SK-N-SH (cell line): ENCODE data around the gene DBNL. TPM values are rescaled to one million over a fixed set of nuclear protein-coding genes. Genes with fewer than 3 reads are reported as not detected.

Experiments used
- CTCF ChIA-PET: fragments of 300-600, 350-600 bp; formaldehyde crosslinking; extraction: SDS; loops from one replicate; lab custom pipeline; 2021; lab: Yijun Ruan, JAX
- POLR2A ChIA-PET: fragments of 350-600 bp; sonication (Branson Sonifier 250); formaldehyde crosslinking; extraction: SDS; loops from one replicate; lab custom pipeline; 2020; ENCODE audit warnings: antibody characterized with exemption, inconsistent platforms; lab: Yijun Ruan, JAX
- DNase-seq: peaks from one replicate; pipeline ENCODE4 v3.0.0; 2012
- H2AFZ ChIP-seq: fragments of 200-600 bp; sonication (generic); 2 replicates; pipeline ENCODE4 v1.8.1; 2016; ENCODE audit warnings: antibody characterized with exemption, mild to moderate bottlenecking, low read depth
- H3F3A ChIP-seq: fragments of 200-600 bp; sonication (generic); replicated peaks from 2 replicates; pipeline ENCODE3; 2016; ENCODE audit warnings: antibody characterized with exemption, mild to moderate bottlenecking; ENCODE audit not compliant: insufficient read depth
- H3K27ac ChIP-seq, 2 experiments: fragments of 200-500 bp in 1 of 2; fragments of 200-600 bp in 1 of 2; sonication (Bioruptor generic) in 1 of 2; sonication (generic), shearing (Covaris generic) in 1 of 2; 2 replicates each; pipeline versions ENCODE4 v1.5.1 to v1.6.1; 2014 to 2016; ENCODE audit warnings: low read depth in 2 of 2, inconsistent platforms in 1 of 2, low read length in 1 of 2, mild to moderate bottlenecking in 1 of 2, mixed read lengths in 1 of 2
- H3K27me3 ChIP-seq: fragments of 200-600 bp; sonication (generic), shearing (Covaris generic); 2 replicates; pipeline ENCODE4 v1.6.1; 2016; ENCODE audit warnings: mixed run types; ENCODE audit not compliant: insufficient read depth
- H3K36me3 ChIP-seq, 2 experiments: fragments of 200-500 bp in 1 of 2; fragments of 200-600 bp in 1 of 2; sonication (Bioruptor generic) in 1 of 2; sonication (generic) in 1 of 2; replicated peaks in 1 of 2; 2 replicates each; pipeline versions ENCODE3 to v1.5.1; 2014 to 2016; ENCODE audit warnings: low read length in 1 of 2, mild to moderate bottlenecking in 1 of 2; ENCODE audit not compliant: insufficient read depth in 2 of 2, control insufficient read depth in 1 of 2
- H3K4me1 ChIP-seq, 2 experiments: fragments of 200-500 bp in 1 of 2; fragments of 200-600 bp in 1 of 2; sonication (Bioruptor generic) in 1 of 2; sonication (generic), shearing (Covaris generic) in 1 of 2; 2 replicates each; pipeline versions ENCODE4 v1.5.1 to v1.6.1; 2014 to 2016; ENCODE audit warnings: low read depth in 1 of 2, low read length in 1 of 2, mixed run types in 1 of 2; ENCODE audit not compliant: insufficient read depth in 2 of 2, control insufficient read depth in 1 of 2
- H3K4me2 ChIP-seq: fragments of 200-600 bp; sonication (generic), shearing (Covaris generic); 2 replicates; pipeline ENCODE4 v1.6.1; 2017; ENCODE audit warnings: mixed run types
- H3K4me3 ChIP-seq, 2 experiments: fragments of 200-500 bp in 1 of 2; fragments of 200-600 bp in 1 of 2; sonication (Bioruptor generic) in 1 of 2; sonication (generic), shearing (Covaris generic) in 1 of 2; 2 replicates each; pipeline versions ENCODE4 v1.5.1 to v1.8.1; 2014 to 2016; ENCODE audit warnings: low read depth in 2 of 2, inconsistent platforms in 1 of 2, low read length in 1 of 2, mild to moderate bottlenecking in 1 of 2, mixed read lengths in 1 of 2, moderate library complexity in 1 of 2
- H3K79me2 ChIP-seq: fragments of 200-600 bp; sonication (generic); 2 replicates; pipeline ENCODE4 v1.8.1; 2017; ENCODE audit warnings: mild to moderate bottlenecking; ENCODE audit not compliant: insufficient read depth
- H3K9ac ChIP-seq: fragments of 200-600 bp; sonication (generic); 2 replicates; pipeline ENCODE4 v1.6.1; 2017; ENCODE audit warnings: mixed run types
- H3K9me2 ChIP-seq: fragments of 200-600 bp; sonication (generic); 2 replicates; pipeline ENCODE4 v1.6.1; 2017; ENCODE audit warnings: mixed run types
- H3K9me3 ChIP-seq: fragments of 200-600 bp; sonication (generic); 2 replicates; pipeline ENCODE4 v1.6.1; 2017; ENCODE audit warnings: mixed run types, mild to moderate bottlenecking, moderate library complexity
- H4K20me1 ChIP-seq: fragments of 200-600 bp; sonication (generic); 2 replicates; pipeline ENCODE4 v1.6.1; 2017; ENCODE audit warnings: mild to moderate bottlenecking, mixed run types; ENCODE audit not compliant: insufficient read depth
- CHD2 ChIP-seq: fragments of 150-350 bp; IDR thresholded peaks from 2 replicates; pipeline ENCODE4 v1.6.1; 2018; ENCODE audit warnings: low read length; ENCODE audit not compliant: partially characterized antibody
- CTCF ChIP-seq: fragments of 200-600 bp; sonication (generic); IDR thresholded peaks from 2 replicates; pipeline ENCODE4 v1.6.1; 2017; ENCODE audit warnings: antibody characterized with exemption, mild to moderate bottlenecking, moderate library complexity
- EP300 ChIP-seq, 2 experiments: IDR thresholded peaks; 2 replicates each; pipeline versions ENCODE4 v1.4.0 to v1.6.1; 2012; ENCODE audit warnings: borderline replicate concordance in 1 of 2, low read depth in 1 of 2, low read length in 1 of 2
- EZH2phosphoT487 ChIP-seq: fragments of 200-600 bp; sonication (generic); IDR thresholded peaks from 2 replicates; pipeline ENCODE4 v1.6.1; 2017; ENCODE audit warnings: low read depth, mixed run types, mild to moderate bottlenecking, antibody characterized with exemption, moderate library complexity, borderline replicate concordance
- FOXJ3 ChIP-seq: sonication (generic); formaldehyde crosslinking; IDR thresholded peaks from 2 replicates; pipeline ENCODE4 v1.5.1; 2020; ENCODE audit warnings: mild to moderate bottlenecking, missing genetic modification reagents
- FOXM1 ChIP-seq: IDR thresholded peaks from 2 replicates; pipeline ENCODE4 v1.4.0; 2012; ENCODE audit warnings: low read depth, mild to moderate bottlenecking
- GABPA ChIP-seq: IDR thresholded peaks from 2 replicates; pipeline ENCODE4 v1.4.0; 2012; ENCODE audit warnings: low read depth, mild to moderate bottlenecking
- MXI1 ChIP-seq: IDR thresholded peaks from 2 replicates; pipeline ENCODE4 v1.6.1; 2012; ENCODE audit warnings: mild to moderate bottlenecking, low read depth, low read length, improper control_type of control experiment
- POLR2AphosphoS5 ChIP-seq: IDR thresholded peaks from 2 replicates; pipeline ENCODE4 v1.6.1; 2012; ENCODE audit warnings: low read depth, low read length
- RAD21 ChIP-seq: IDR thresholded peaks from 2 replicates; pipeline ENCODE4 v1.6.1; 2012; ENCODE audit warnings: mild to moderate bottlenecking, low read length
- RFX5 ChIP-seq: IDR thresholded peaks from 2 replicates; pipeline ENCODE4 v1.6.1; 2012; ENCODE audit warnings: mild to moderate bottlenecking, improper control_type of control experiment, low read length
- RXRA ChIP-seq: IDR thresholded peaks from 2 replicates; pipeline ENCODE4 v1.4.0; 2012; ENCODE audit warnings: low read depth, mild to moderate bottlenecking, borderline replicate concordance
- SMC3 ChIP-seq: IDR thresholded peaks from 2 replicates; pipeline ENCODE4 v1.6.1; 2012; ENCODE audit warnings: low read depth, low read length, improper control_type of control experiment
- TCF12 ChIP-seq: IDR thresholded peaks from 2 replicates; pipeline ENCODE4 v1.4.0; 2012
- TEAD4 ChIP-seq: IDR thresholded peaks from 2 replicates; pipeline ENCODE4 v1.4.0; 2012; ENCODE audit warnings: mild to moderate bottlenecking, borderline replicate concordance; ENCODE audit not compliant: insufficient read depth
- USF2 ChIP-seq: fragments of 150-350 bp; IDR thresholded peaks from 2 replicates; pipeline ENCODE4 v1.6.1; 2017; ENCODE audit warnings: antibody characterized with exemption, low read length, low read depth, borderline replicate concordance
- YY1 ChIP-seq: IDR thresholded peaks from 2 replicates; pipeline ENCODE4 v1.4.0; 2012; ENCODE audit warnings: low read depth, mild to moderate bottlenecking
- ZBTB33 ChIP-seq: IDR thresholded peaks from 2 replicates; pipeline ENCODE4 v1.4.0; 2012; ENCODE audit warnings: low read depth, borderline replicate concordance
- WGBS: methylation state at CpG from one replicate; pipeline ENCODE4 v1.1.6; 2017; ENCODE audit warnings: low lambda C conversion rate; 5-methylcytosine and 5-hydroxymethylcytosine counted together
- polyA plus RNA-seq, 3 experiments: library from polyadenylated mRNA; depleted of rRNA; stranded (reverse); fragments of >200 nt; gene quantifications; 2 replicates each; pipeline ENCODE4 v1.2.3, GENCODE V29; 2012
- TF ChIP-seq, protein P1 (sequence below): fragments of 150-350 bp; IDR thresholded peaks from 2 replicates; pipeline ENCODE4 v1.6.1; 2016; ENCODE audit warnings: mild to moderate bottlenecking, low read depth, low read length
- TF ChIP-seq, protein P2 (sequence below): IDR thresholded peaks from 2 replicates; pipeline ENCODE4 v1.4.0; 2012; ENCODE audit warnings: low read depth, borderline replicate concordance
- TF ChIP-seq, protein P3 (sequence below): IDR thresholded peaks from 2 replicates; pipeline ENCODE4; 2012
- TF ChIP-seq, protein P4 (sequence below): IDR thresholded peaks from 2 replicates; pipeline ENCODE4 v1.4.0; 2012; ENCODE audit warnings: low read depth

Gene DBNL
- polyA plus RNA-seq, 1 of the 3 experiments (the other 2 are of a cell fraction), result 244 TPM

- DNase-seq, result peak; percentile 100
- Histone ChIP-seq H3K27me3 (no peaks in the 10 kb centered on the region), H2AFZ (peak overlapping the region; percentile 61; the same call in 1 of the 2 replicates), H3K4me2 (peak overlapping the region; percentile 84), H3K36me3 (peaks cover 14 to 32% of the 10 kb centered on the region in 2 experiments), H3K79me2 (peaks cover 21% of the 10 kb centered on the region), H4K20me1 (no peaks in the 10 kb centered on the region), H3K9me3 (no peaks in the 10 kb centered on the region), H3K4me1 (peaks cover 14 to 18% of the 10 kb centered on the region in 2 experiments), H3K9me2 (no peaks in the 10 kb centered on the region), H3K9ac (peak overlapping the region; percentile 82), H3F3A (peaks cover 28% of the 10 kb centered on the region), H3K4me3 (peak overlapping the region; percentile 55 to 69), H3K27ac (peak overlapping the region; percentile 83 to 100)
- WGBS, result 1% methylated on average over 35 of the region's 54 CpGs
- ChIA-PET CTCF (no interaction called here), POLR2A (no interaction called here)
- no peak for TF ChIP-seq RXRA
- no peak for TF ChIP-seq ZBTB33
- TF ChIP-seq CTCF, result no peak
- no peak for TF ChIP-seq TEAD4
- TF ChIP-seq, protein P1, sequence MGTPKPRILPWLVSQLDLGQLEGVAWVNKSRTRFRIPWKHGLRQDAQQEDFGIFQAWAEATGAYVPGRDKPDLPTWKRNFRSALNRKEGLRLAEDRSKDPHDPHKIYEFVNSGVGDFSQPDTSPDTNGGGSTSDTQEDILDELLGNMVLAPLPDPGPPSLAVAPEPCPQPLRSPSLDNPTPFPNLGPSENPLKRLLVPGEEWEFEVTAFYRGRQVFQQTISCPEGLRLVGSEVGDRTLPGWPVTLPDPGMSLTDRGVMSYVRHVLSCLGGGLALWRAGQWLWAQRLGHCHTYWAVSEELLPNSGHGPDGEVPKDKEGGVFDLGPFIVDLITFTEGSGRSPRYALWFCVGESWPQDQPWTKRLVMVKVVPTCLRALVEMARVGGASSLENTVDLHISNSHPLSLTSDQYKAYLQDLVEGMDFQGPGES, result peak; percentile 60; the same call in 1 of the 2 replicates
- TF ChIP-seq EZH2phosphoT487, result no peak
- TF ChIP-seq, protein P2, sequence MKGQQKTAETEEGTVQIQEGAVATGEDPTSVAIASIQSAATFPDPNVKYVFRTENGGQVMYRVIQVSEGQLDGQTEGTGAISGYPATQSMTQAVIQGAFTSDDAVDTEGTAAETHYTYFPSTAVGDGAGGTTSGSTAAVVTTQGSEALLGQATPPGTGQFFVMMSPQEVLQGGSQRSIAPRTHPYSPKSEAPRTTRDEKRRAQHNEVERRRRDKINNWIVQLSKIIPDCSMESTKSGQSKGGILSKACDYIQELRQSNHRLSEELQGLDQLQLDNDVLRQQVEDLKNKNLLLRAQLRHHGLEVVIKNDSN, result no peak
- peak; percentile 92 for TF ChIP-seq POLR2AphosphoS5
- no peak; the same call in 1 of the 2 replicates for TF ChIP-seq USF2
- no peak for TF ChIP-seq RFX5
- no peak for TF ChIP-seq RAD21
- TF ChIP-seq CHD2, result peak; percentile 12
- no peak; a peak in 1 of 4 replicates for TF ChIP-seq EP300 (IDR thresholded peaks at IDR 0.05; ENCODE audit: borderline replicate concordance in 1 of 2, low read depth in 1 of 2, low read length in 1 of 2)
- TF ChIP-seq FOXJ3, result no peak
- TF ChIP-seq SMC3, result no peak
- peak; percentile 85 for TF ChIP-seq MXI1
- peak; percentile 75 for TF ChIP-seq TCF12
- TF ChIP-seq, protein P3, sequence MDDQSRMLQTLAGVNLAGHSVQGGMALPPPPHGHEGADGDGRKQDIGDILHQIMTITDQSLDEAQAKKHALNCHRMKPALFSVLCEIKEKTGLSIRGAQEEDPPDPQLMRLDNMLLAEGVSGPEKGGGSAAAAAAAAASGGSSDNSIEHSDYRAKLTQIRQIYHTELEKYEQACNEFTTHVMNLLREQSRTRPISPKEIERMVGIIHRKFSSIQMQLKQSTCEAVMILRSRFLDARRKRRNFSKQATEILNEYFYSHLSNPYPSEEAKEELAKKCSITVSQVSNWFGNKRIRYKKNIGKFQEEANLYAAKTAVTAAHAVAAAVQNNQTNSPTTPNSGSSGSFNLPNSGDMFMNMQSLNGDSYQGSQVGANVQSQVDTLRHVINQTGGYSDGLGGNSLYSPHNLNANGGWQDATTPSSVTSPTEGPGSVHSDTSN, result peak; percentile 2; the same call in 1 of the 2 replicates
- TF ChIP-seq GABPA, result peak; percentile 76
- TF ChIP-seq FOXM1, result no peak
- TF ChIP-seq YY1, result peak; percentile 45; the same call in 1 of the 2 replicates
- TF ChIP-seq, protein P4, sequence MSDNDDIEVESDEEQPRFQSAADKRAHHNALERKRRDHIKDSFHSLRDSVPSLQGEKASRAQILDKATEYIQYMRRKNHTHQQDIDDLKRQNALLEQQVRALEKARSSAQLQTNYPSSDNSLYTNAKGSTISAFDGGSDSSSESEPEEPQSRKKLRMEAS, result peak; percentile 89
These were observed 38.2 kb downstream of the DBNL start for GRCh38 chr7:44082541-44083207.
